ENCODE data around the gene JARID2. TPM values are rescaled to one million over a fixed set of nuclear protein-coding genes. Genes with fewer than 3 reads are reported as not detected.

Gene JARID2
- total RNA-seq, 6 experiments from 2014 or later, result 2.5 to 3.9 (median 3.0) TPM

DNA sequence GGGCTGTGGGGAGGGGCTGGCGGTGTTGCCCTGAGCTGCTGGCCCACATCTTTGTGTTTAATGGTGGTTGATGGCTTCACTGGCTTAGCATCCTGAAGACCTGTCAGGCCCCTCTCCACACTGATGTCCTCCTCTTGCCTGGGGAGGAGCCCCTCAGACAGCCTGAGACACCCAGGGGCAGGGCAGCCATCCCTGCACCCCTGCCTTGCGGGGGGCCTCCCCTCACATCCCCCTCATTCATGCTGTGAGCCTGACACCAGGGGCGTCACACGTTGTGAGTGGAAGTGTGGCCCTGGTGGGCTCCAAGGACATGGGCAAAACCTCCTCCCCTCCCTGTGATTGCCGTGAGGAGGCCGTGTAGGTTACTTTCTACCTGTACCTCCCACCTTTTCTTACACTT is 264.3 kb downstream of the JARID2 start:
- H3K27ac ChIP-seq, result no peak overlapping the region
- H3K9me3 ChIP-seq, result no peaks in the 10 kb centered on the region
- ATAC-seq (no peak), DNase-seq (no peak)
- peaks cover 0 to 25% (median 10%) of the 10 kb centered on the region in 4 donors for H3K4me1 ChIP-seq
- H3K27me3 ChIP-seq, result no peaks in the 10 kb centered on the region
- intact Hi-C loops (cut with DNase I), result no loop called here
- TF ChIP-seq, protein P1, sequence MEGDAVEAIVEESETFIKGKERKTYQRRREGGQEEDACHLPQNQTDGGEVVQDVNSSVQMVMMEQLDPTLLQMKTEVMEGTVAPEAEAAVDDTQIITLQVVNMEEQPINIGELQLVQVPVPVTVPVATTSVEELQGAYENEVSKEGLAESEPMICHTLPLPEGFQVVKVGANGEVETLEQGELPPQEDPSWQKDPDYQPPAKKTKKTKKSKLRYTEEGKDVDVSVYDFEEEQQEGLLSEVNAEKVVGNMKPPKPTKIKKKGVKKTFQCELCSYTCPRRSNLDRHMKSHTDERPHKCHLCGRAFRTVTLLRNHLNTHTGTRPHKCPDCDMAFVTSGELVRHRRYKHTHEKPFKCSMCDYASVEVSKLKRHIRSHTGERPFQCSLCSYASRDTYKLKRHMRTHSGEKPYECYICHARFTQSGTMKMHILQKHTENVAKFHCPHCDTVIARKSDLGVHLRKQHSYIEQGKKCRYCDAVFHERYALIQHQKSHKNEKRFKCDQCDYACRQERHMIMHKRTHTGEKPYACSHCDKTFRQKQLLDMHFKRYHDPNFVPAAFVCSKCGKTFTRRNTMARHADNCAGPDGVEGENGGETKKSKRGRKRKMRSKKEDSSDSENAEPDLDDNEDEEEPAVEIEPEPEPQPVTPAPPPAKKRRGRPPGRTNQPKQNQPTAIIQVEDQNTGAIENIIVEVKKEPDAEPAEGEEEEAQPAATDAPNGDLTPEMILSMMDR (IDR thresholded peaks at IDR 0.05), result no peak
- no peak for TF ChIP-seq POLR2A (IDR thresholded peaks at IDR 0.05)
- no peak overlapping the region for H3K4me3 ChIP-seq
- WGBS (ENCODE audit: insufficient coverage, low coverage, low lambda C conversion rate, missing lambda C conversion rate), result 100% methylated on average over 1 of the region's 6 CpGs
- H3K36me3 ChIP-seq, result peaks cover 0 to 26% (median 3%) of the 10 kb centered on the region in 4 donors

DNA sequence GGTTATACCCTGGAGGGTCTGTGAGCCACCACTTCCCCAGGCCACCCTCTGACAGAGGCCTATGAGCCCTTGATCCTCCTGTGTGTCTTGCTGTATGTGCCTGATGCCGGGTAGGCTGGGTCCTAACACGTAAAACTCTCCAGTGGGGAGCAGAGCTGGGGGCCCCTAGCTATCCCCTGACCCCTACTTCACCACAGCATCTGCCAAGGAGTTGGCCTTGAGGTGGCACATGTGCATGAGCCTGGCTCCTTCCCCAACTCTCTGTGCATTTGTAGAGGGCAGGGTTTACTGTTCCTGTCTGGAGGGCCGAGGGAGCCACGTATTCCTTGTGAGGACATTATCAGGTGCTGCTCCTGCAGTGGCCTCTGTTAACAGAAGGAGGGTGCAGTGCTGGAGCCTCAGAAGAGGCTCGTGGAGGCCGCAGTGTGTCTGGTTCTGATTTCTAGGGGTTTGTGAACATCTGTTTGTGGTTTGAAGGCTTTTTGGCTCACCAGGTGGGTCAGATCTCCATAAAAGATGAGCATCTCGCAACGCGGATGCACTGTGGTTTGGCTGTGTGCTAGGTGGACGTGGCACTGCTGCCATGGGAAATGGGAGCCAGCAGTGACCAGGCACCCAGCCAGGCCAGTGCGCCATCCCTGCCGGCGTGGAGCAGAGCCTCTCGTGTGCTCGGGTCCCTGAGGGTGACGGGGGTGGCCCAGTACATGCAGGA is 264.8 kb downstream of the JARID2 start:
- 73% methylated on average over 5 of the region's 16 CpGs for WGBS (ENCODE audit: insufficient coverage, low coverage, low lambda C conversion rate, missing lambda C conversion rate)
- no peak overlapping the region for H3K27ac ChIP-seq
- DNase-seq, result no peak
- H3K4me3 ChIP-seq, result no peak overlapping the region
- no peak for TF ChIP-seq POLR2A (IDR thresholded peaks at IDR 0.05)
- TF ChIP-seq, protein P1 (IDR thresholded peaks at IDR 0.05), result no peak
- peaks cover 0 to 26% (median 3%) of the 10 kb centered on the region in 4 donors for H3K36me3 ChIP-seq
- ATAC-seq, result peak in 2 of 4 donors; percentile 35
- peaks cover 0 to 19% (median 7%) of the 10 kb centered on the region in 4 donors for H3K4me1 ChIP-seq
- no peaks in the 10 kb centered on the region for H3K9me3 ChIP-seq
- intact Hi-C loops (cut with DNase I), result no loop called here
- no peaks in the 10 kb centered on the region for H3K27me3 ChIP-seq

DNA sequence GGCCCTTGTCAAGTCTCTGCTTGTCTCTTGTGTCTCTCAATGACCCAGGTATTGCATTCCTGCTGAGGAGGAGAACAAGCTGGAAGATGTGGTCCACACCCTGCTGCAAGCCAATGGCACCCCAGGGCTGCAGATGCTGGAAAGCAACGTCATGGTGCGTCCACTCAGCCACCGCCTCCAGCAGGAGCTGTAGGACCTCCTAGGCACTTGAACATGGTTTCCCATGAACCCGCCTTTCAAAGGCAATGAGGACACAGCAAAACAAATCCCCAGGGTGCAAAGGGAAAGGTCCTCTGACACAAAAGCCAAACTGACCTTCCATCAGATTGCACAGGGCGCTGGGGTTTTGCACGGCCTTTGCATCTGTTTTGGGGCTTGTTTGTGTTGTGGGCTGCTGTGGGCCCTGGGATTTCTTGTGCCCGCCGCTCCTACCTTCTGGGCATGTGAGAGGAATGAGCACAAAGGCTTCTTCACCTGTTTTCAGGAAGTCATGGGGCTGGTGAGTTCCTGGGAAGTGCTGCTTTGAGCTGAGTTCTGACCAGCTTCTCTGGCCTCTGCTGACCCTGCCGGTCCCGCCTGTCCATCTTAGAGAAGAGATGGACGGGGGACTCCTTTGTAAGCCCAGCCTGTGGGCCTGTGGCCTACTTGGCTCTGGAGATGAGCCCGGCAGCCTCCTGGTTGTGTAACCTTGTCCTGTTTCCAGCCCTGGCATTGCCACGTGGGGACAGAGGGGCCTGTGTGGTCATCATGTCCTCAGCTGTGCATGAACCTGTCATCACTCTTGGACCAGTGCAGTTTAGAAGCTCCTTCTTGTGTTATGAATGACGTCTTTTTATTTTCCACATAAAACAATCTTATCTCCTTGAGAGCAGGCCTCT is 265.6 kb downstream of the JARID2 start:
- TF ChIP-seq, protein P1 (IDR thresholded peaks at IDR 0.05), result no peak
- TF ChIP-seq POLR2A (IDR thresholded peaks at IDR 0.05), result no peak
- Histone ChIP-seq H3K4me3 (no peak overlapping the region), H3K27ac (peak overlapping the region in 1 of 3 donors; percentile 47), H3K9me3 (no peaks in the 10 kb centered on the region), H3K4me1 (peaks cover 0 to 14% (median 5%) of the 10 kb centered on the region in 4 donors), H3K36me3 (peaks cover 0 to 26% (median 3%) of the 10 kb centered on the region in 4 donors), H3K27me3 (no peaks in the 10 kb centered on the region)
- intact Hi-C loops (cut with DNase I), result no loop called here
- 54% methylated on average over 4 of the region's 14 CpGs for WGBS (ENCODE audit: insufficient coverage, low coverage, low lambda C conversion rate, missing lambda C conversion rate)
- peak; percentile 89 to 94 (median 90) for ATAC-seq
- DNase-seq, result peak; percentile 75 to 89 (median 88)

DNA sequence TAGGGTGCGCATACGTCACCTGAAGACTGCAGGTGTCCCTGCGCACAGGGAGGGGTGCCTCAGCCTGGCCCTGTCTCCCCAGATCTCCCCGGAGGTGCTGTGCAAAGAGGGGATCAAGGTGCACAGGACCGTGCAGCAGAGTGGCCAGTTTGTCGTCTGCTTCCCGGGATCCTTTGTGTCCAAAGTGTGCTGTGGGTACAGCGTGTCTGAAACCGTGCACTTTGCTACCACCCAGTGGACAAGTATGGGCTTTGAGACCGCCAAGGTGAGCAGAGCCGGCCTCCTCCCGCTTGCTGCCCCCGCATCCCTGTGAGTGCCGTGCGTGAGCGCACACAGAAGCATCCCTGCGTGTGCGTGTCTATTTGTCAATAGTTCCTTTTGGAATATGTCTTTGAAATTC is 266.3 kb downstream of the JARID2 start:
- no peak for DNase-seq
- 94% methylated on average over 7 of the region's 18 CpGs for WGBS (ENCODE audit: insufficient coverage, low coverage, low lambda C conversion rate, missing lambda C conversion rate)
- intact Hi-C loops (cut with DNase I), result no loop called here

More for the DNA sequence above, 266.3 kb downstream of the JARID2 start:
- Histone ChIP-seq H3K27me3 (no peaks in the 10 kb centered on the region), H3K4me1 (peaks cover 0 to 14% (median 5%) of the 10 kb centered on the region in 4 donors), H3K27ac (peak overlapping the region in 1 of 3 donors; percentile 47), H3K4me3 (no peak overlapping the region), H3K36me3 (peaks cover 0 to 20% (median 3%) of the 10 kb centered on the region in 4 donors), H3K9me3 (no peaks in the 10 kb centered on the region)
- peak in 3 of 4 donors; percentile 2 to 10 (median 6) for ATAC-seq
- TF ChIP-seq, protein P1 (IDR thresholded peaks at IDR 0.05), result peak in 2 of 4 donors; percentile 9 to 17
- no peak for TF ChIP-seq POLR2A (IDR thresholded peaks at IDR 0.05)
